IPS-18c (cell line): ENCODE measurements around the gene SAAL1.

Source experiments
- H3K4me3 ChIP-seq: 2 replicates; pipeline ENCODE4 v1.7.0; 2013; ENCODE audit warnings: low read depth, mild to moderate bottlenecking, low read length, moderate library complexity; ENCODE audit not compliant: insufficient read depth
- H3K9me3 ChIP-seq: one replicate; pipeline ENCODE4 v1.6.1; 2013; ENCODE audit warnings: mild to moderate bottlenecking, low read length, moderate library complexity; ENCODE audit not compliant: control insufficient read depth, insufficient read depth

Gene SAAL1

DNA sequence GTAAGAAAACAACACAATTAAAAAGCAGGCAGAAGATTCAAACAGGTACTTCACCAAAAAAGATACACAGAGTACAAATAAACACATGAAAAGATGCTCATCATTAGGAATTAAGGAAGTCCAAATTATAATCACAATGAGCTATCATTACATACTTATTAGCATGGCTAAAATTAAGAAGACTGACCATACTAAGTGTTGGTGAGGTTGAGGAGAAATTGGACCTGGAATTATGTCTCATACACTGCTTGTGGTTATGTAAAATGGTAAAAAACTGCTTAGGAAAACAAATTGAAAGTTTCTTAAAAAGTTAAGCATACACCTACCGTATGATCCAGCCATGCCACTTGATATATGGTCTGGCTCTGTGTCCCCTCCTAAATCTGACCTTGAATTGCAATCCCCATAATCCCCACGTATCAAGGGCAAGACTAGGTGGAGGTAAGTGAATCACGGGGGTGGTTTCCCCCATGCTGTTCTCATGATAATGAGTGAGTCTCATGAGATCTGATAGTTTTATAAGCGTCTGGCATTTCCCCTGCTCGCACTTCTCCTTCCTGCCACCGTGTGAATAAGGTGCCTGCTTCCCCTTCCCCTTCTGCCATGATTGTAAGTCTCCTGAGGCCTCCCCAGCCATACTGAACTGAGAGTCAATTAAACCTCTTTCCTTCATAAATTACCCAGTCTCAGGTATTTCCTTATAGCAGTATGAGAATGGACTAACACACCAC lies 4.8 kb downstream of the SAAL1 start:
- no peaks in the 10 kb centered on the region for H3K9me3 ChIP-seq
- no peak overlapping the region for H3K4me3 ChIP-seq

DNA sequence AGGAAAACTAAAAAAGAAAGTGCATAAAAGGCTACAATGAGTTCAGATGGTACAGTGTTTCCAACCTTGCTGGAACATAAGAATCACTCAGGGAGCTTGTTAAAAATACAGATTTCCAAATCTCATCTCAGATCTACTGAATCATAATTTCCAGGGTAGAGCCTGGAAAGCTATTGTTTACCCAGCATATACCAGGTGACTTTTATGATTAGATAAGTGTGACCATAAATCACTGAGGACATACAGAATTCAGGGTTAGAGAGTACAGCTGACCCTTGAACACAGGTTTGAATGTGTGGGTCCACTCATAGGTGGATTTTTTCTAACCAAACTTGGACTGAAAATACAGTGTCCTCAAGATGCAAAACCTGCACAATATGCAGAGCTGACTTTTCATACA lies 11.9 kb downstream of the SAAL1 start:
- Histone ChIP-seq H3K9me3 (no peaks in the 10 kb centered on the region), H3K4me3 (no peak overlapping the region)

DNA sequence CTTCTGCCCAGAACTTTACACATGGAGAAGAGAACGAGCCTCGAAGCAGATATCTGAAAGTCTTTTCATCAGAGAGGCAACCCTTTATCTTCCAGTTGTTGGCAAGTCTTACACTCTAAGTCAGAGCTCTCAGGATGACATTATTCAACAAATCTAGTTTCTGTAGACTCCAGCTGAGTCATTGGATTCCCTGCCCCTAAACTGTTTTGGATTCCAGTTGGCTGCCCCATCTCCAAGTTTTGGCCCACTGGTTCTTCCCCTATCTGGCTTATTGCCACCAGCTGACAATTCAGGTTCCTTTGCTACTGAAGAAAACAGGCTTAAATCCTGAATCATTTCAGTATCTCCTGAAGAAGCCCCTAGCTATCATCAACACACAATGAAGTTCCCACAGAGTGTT lies 14.2 kb downstream of the SAAL1 start:
- Histone ChIP-seq H3K4me3 (no peak overlapping the region), H3K9me3 (no peaks in the 10 kb centered on the region)

DNA sequence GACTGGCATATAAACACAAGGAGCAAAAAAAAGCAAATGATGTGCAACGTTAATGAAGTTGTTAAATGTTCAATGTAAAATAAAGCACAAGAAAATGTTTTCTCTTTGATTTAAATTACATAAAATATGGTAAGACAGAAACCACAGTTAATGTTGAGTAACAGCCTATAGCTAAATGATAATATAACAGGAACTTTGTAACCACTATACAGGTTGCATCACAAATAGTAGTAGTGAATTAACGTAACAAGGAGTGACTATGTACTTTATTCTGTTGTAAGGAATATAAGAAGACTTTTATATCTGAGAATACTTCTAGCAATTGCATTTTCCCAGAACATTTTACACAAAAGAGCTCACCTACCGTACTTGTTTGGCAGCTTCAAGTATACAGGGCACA lies 16.9 kb downstream of the SAAL1 start:
- H3K4me3 ChIP-seq: no peak overlapping the region
- H3K9me3 ChIP-seq: no peaks in the 10 kb centered on the region

DNA sequence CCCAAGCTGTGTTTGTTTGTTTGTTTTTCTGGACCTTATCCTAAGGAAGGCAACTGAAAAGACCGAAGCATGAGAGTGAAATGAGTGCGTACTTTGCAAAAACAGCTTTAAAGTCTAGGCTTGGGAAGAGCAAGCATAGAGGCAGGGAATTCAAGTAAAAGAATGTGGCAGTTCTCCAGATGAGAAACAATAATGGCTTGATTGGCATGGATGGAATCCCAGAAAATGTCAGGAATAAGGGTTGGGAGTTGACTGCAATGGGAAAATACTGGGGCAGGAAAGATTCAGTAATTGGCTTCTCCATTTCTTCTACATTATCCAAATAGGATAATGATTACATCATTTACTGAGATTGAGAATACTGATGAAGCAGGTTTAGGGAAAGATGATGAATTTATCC lies 17.5 kb downstream of the SAAL1 start:
- Histone ChIP-seq H3K9me3 (no peaks in the 10 kb centered on the region), H3K4me3 (no peak overlapping the region)

DNA sequence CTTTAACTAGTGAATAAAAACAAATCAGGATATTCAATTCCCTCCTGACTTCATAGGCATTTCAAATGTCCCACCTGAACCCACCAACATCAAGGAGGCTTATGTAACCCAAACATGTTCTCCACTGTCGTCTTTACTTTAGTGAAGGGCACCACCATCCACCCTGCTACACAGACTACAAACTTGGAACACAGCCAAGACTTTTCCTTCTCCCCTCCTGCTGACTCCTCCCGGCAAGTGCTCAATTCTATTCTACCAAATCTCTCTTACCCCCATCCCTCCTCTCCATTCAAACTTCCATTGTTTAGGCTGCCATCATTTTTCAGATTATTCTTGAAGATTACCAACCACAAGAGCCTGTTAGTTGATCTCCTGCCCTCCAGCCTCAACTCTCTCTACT lies 24.3 kb downstream of the SAAL1 start:
- Histone ChIP-seq H3K9me3 (no peaks in the 10 kb centered on the region), H3K4me3 (no peak overlapping the region)

DNA sequence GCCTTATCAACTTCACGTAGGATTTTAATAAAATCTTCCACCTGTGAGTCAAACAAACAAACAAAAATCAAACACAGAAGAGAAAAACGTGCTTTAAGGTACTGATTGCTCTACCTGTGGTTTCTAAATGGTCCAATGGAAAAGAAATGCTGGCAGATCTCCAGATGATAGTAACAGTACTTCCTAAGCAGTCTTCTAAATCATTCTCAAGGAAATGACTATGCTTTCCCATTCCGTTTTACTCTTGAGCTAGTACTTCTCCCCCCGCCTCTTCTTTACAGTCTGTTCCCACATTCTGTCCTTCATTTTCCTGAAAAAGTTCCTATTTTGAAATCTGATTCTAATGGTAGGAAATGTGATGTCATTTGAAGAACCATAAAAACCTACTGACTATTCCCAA lies 25.4 kb downstream of the SAAL1 start:
- Histone ChIP-seq H3K4me3 (no peak overlapping the region), H3K9me3 (no peaks in the 10 kb centered on the region)

DNA sequence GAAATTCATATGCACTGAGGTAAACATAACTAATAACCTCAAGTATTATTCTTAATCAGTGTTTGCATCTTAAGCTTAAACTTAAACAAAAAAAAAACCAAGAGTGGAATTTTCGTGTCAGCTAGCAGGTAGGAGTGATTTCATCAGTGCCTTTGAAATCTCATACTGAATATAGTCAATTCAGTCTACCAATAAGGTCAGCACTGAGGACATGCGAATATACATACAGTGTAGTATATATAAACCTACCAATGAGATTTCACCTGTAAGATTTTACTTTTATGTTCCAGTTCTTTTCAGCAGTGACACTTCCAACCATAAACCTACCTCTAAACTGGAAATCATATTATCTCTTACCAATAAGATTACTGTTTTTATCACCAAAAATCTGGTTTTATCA lies 27.0 kb downstream of the SAAL1 start:
- no peaks in the 10 kb centered on the region for H3K9me3 ChIP-seq
- H3K4me3 ChIP-seq: no peak overlapping the region

DNA sequence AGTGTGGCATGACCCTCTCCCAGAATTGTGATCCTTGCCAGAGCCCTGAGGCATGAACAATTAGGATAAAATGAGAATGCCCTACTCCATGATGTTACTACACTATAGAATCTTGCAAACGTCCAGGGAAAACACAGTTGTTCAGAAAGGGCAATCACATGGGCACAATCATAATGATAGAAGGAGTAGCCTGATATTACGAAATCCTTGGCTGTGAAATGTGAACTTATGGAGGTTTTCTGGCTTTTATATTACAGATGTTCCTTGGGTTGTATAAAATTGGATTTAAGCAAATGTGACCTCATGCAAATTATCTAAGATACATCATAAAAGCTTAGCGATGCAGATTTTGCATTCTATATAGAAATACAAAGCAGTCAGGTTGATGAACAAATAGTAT lies 30.4 kb downstream of the SAAL1 start:
- Histone ChIP-seq H3K9me3 (no peaks in the 10 kb centered on the region), H3K4me3 (no peak overlapping the region)

DNA sequence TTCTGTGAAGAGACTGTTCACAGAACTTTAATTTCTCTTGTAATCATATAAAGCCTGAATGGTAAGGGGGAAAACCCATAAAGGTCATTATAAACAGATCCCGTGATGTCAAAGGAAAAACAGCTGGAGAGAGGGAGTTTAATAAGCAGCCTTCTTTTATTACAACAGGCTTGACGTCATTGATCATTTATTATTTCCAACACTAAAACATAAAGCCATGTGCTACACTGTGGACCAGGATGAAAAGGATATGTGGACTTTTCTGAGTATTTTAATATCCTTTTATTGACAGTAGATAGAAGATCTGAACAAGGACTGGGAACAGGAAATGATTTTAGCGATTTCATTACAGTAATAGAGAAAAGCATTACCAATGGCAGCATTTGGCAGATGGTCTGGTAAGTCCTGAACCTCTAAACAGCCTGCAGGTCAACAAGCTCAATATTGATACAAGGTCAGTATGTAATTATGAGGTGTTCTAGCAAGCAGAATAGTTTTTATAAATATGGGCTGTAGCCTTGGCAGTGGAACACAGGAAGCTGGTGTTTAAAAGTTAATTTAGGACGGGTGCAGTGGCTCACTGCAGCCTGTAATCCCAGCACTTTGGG lies 34.7 kb downstream of the SAAL1 start:
- no peak overlapping the region for H3K4me3 ChIP-seq
- no peaks in the 10 kb centered on the region for H3K9me3 ChIP-seq

DNA sequence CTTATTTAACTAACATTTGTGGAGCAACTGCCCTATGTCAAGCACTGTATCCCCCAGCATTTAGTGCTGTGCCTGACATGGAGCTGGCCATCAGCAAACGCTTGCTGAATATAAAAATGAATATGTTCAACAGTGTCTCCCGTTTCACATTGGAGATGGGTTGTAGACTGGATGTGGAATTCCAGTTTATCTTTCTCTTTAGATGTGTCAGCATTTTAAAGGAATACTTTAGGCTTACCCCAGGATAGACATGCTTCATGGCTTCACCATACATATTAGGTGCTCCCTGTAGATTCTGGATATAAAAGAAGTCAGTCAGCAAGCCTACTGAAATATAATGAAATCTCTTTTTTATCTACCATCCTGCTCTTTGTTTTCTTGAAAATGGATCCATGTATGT lies 38.5 kb downstream of the SAAL1 start:
- no peaks in the 10 kb centered on the region for H3K9me3 ChIP-seq
- H3K4me3 ChIP-seq: no peak overlapping the region

DNA sequence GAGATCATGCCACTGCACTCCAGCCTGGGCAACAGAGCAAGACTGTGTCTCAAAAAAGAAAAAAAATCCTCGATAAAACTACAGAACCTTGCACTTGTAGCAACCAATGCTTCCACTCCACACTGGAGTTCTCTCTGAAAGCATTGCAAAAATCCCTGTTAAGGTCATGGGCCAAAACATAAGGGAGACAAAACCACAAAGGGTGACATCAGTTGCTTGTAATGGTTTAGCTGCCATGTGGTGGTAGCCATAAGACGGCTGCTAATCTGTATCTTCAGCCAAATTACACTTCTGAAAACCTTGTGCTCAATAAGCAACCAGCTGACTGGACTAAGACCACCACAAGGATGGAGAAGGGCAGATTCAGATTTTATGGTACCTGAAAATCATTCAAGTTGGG lies 39.3 kb downstream of the SAAL1 start:
- no peak overlapping the region for H3K4me3 ChIP-seq
- no peaks in the 10 kb centered on the region for H3K9me3 ChIP-seq

DNA sequence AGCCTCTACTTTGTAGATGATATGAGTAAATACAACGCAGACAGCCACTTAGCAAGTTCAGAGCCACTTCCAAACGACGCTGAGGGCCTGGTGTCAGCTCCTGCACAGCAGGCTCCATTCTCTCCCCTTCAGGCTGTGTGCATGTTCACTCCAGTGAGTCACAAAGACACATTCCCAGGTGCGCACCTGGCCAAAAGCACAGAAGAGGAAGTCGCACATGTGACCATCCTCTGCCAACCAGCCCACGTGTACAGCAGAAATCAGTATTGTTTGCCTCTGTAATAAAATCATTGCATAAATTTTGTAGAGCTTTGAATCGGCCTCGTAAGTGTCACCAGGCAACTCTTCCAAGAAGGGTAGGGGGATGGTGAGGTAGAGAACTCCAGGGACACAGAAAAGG lies 40.3 kb downstream of the SAAL1 start:
- no peak overlapping the region for H3K4me3 ChIP-seq
- no peaks in the 10 kb centered on the region for H3K9me3 ChIP-seq

DNA sequence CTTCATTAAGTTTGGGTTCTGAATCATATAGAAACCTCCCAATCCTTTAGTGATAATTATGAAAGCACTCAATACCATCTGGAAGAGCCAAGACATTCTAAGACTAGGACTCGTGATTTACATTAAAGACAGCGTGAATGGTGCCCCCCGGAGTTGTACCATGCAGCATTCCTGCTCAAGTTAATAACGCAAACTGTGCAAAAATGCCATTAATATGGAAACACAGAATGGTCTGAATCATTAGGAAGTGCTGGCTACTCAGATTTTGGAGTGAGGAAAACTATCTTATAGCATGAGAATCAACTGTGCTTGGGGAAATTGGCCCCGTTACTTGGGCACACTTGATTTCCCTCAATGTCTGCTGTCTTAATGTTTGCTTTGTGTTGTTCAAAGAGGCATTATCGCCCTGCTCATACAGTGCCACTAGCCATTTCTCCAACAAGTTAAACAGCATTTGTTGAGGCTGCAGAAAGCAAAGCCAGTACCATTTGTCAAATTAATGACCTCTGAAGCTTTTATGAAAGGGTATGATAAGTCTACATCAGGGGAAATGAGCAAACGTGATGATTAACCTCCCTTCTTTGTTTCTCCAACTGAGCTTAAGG lies 41.3 kb downstream of the SAAL1 start:
- H3K9me3 ChIP-seq: no peaks in the 10 kb centered on the region
- H3K4me3 ChIP-seq: no peak overlapping the region

DNA sequence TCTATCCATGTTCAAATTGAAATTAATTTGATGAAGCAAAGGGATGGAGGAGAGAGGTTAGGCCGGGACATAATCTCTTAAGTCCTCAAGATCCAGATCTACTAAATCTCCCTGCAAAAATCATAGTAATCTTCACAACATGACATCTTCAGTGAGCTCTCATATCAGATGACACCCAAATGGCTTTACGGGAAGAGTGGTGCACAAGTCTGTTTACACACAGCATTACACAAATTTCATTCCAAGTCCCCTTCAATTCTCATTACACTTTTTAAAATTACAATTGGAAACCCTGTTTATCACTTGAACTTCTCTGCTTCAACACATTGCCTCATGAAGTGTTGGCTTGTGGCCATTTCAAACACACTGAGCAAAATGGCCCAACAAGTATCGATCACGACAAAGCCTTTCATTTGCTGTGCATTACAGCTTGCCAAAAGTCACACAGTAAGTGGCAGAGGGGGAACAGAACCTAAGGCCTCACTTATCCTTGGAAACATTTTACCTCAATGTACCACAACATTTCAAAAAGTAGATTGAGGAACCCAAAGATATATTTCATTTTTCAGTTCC lies 41.9 kb downstream of the SAAL1 start:
- no peaks in the 10 kb centered on the region for H3K9me3 ChIP-seq
- H3K4me3 ChIP-seq: no peak overlapping the region

DNA sequence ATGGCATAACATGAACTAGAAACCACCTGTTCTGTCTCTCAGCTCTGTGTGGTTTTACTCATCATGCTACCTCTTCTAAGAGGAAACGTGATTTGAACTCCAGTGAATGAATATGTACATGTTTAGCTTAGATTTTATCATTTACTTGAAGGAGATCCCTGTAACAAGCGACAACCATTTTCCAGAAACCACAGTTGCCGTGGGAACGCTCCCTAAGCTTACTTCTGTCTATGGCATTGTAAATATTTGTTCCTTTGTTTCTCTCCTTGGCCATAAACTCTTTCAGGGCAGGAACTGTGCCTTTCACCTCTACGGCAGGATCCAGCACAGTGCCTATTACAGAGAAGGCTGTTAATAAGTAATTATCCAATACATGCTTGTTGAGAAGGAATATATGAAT lies 42.8 kb downstream of the SAAL1 start:
- H3K9me3 ChIP-seq: no peaks in the 10 kb centered on the region
- no peak overlapping the region for H3K4me3 ChIP-seq

DNA sequence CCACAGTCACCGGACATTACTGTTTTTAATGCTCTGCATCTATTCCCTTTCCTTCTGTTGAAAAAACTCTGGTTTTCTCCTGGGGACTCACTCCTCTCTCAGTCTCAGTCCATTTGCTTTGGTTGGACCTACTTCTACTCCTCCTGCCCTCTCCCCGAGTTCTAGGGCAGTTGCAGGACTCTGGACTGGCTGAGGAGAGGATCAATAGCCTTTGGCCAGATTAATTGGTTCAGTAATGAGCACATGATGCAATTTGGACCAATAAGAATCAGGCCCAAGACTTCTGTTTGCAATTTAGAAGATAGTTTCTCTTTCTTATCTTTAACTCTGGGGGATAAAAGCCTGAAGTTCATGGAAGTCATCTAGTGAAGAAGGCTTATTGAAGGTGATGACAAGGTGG lies 44.5 kb downstream of the SAAL1 start:
- H3K4me3 ChIP-seq: no peak overlapping the region
- no peaks in the 10 kb centered on the region for H3K9me3 ChIP-seq

DNA sequence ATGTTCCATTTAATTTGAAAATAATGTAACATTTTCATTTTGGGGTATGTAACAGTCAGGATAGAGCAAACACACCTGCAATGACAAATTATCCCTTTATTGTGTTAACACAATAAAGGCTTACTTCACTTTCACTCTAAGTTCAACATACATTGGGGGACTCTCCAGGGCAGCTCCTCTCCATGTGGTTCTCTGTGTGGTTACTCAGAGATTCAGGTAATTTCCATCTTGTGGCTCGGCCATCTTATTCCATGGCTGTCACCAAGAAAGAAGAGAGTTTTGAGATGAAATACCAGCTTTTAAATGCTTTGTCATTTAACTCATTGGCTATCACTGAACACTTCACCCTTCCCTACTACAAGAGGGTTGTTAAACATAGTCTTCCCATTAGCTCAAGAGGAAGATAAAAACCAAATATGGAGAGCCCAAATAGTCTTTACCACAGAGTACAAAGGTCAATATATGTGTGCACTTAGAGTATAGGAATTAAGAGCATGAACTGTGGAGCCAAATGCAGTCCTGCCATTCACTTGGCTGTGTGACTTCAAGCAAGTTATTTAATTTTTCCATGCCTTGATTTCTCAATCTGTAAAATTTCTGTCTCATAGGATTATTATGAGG lies 49.2 kb downstream of the SAAL1 start:
- no peak overlapping the region for H3K4me3 ChIP-seq

More for the DNA sequence above, 49.2 kb downstream of the SAAL1 start:
- H3K9me3 ChIP-seq: no peaks in the 10 kb centered on the region
